ELR (cell line): ENCODE data around the gene PRKAR1B.
A peak's percentile ranks its signal among the peaks of the same experiment; 100 is the strongest.
"Not testable (repeated sequence)": the region's sequence is repeated elsewhere in the genome, so short reads cannot be mapped to it uniquely, and the experiment has no call there.

Experiments
- DNase-seq: peaks from one replicate; pipeline ENCODE4 v3.0.0-alpha.2; 2015; ENCODE audit warnings: low read depth

The PRKAR1B gene

GRCh38 chr7:756928-757560, 30.0 kb upstream of the PRKAR1B start:
- DNase-seq = no peak

DNA sequence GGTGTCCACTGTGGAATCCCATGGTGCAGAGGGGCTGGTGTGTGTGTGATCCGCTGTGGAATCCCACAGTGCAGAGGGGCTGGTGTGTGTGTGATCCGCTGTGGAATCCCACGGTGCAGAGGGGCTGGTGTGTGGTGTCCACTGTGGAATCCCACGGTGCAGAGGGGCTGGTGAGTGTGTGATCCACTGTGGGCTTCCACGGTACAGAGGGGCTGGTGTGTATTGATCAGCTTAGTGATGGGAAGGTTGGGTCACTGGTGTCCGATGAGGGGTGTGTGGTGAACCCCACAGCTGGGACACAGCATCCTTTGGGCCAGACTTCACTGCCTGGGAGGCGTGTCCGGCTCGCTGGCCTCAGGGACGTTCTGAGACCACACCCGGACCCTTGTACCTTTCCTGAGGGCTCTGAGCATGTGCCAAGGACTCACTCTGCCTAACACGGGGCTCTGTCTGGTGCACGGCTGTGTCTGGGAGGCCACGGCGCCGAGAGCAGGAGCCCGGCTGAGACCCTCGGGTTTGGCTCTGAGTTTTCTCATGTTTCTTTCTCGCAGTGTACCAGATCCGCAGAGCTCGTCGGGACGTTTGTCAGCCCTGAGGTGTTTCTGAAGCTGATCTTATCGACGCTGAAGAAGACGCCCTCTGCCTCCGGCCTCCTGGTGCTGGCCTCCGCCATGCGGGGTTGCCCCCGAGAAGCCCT, 29.3 kb upstream of the PRKAR1B start:
- DNase-seq = no peak

DNA sequence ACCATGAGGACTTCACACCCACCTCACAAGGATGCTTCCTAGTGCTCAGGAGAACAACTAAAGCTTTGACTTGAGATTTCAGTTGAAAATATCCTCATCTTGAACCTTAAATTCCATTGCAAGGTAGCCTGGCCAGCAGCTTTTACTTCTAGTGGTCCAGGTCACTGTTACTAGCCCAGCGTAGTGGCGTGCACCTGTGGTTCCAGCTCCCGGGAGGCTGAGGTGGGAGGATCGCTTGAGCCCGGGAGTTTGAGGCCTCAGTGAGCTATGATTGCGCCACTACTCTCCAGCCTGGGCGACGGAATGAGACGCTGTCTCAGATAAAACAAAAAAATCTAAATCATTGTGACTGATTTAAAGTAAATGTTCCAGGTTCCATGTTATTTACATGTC, 28.3 kb upstream of the PRKAR1B start:
- DNase-seq = no peak

GRCh38 chr7:754531-755412, 27.7 kb upstream of the PRKAR1B start:
- DNase-seq = no peak

GRCh38 chr7:753190-753589, 26.1 kb upstream of the PRKAR1B start:
- DNase-seq = no peak

- not testable (repeated sequence) for DNase-seq
Measured at GRCh38 chr7:752256-752655, 25.2 kb upstream of the PRKAR1B start.

- no peak for DNase-seq
Measured at GRCh38 chr7:751826-752225, 24.7 kb upstream of the PRKAR1B start.

DNA sequence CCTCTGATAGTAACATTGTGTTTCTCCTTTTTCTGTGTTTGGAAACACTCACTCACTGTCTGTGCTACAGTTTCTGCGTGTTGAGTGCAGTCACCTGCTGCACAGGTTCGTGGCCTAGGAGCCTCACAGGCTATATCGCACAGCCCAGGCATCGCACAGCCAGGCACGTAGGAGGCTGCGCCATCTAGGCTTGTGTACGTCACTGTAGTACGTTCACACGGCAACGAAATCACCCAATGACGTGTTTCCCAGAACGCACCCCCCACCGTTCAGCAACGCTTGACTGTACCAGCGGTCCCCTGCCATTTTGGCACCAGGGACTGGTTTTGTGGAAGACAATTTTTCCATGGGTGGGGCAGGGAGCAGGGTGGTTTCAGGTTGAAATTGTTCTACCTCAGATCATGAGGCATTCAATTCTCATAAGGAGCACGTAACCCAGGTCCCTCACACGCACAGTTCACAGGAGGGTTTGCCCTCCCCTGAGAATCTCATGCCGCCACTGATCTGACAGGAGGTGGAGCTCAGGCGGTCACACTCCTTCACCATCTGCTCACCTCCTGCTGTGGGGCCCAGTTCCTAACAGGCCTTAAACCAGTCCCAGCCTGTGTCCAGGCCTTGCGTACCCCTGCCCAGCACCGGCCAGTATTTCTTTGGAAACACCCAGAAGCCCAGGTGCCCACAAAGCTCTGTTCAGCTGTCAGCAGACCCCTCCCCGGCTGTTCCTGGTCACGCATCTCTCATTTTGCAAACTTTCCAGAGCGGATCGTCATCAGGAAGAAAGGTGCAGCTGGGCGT, 23.2 kb upstream of the PRKAR1B start:
- no peak for DNase-seq

DNA sequence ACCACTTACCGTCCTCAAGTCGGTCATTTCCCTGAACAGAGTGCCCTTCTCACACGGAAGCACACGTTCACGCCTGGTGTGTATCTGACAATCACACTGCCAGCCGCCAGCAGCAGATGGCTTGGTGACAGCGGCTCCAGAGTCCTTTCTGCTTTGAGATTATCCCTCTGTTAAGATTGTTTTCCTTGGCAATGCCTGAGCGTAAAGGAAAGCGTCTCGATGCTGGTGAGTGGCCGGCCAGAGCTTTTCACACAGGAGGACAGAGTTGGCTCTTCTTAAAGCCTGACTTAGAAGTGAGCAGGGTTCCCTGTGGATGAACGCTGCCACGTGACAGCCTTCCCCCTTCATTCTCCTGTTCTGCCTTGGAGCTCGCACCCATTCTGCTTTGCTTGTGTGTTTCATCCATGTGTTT, 22.1 kb upstream of the PRKAR1B start:
- DNase-seq = no peak

DNA sequence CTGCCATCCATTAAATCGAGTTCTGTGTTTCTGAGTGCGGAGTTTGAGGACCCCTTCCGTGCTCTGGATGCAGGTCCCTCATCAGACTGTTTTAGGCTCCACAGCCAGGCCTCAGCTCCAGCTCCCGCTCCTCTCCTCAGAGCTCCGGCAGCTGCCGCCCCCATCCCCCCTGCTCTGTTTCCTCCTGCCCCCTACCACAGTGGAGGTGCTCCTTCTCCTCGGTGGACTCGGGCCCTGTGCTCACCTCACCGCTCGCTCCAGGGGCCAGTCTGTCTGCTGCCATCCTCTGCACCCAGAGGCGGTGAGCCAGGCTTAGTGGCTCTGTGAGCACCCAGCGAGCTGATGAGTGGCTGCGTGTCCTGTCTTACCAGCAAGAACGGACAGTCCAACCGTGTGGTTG, 21.4 kb upstream of the PRKAR1B start:
- no peak for DNase-seq

- no peak for DNase-seq
Measured at GRCh38 chr7:747186-747585, 20.1 kb upstream of the PRKAR1B start.

GRCh38 chr7:746155-747061, 19.3 kb upstream of the PRKAR1B start:
- DNase-seq = no peak

- DNase-seq = no peak
Measured at GRCh38 chr7:745431-746154, 18.5 kb upstream of the PRKAR1B start.

- DNase-seq = no peak
Measured at GRCh38 chr7:744854-745430, 17.9 kb upstream of the PRKAR1B start.

DNA sequence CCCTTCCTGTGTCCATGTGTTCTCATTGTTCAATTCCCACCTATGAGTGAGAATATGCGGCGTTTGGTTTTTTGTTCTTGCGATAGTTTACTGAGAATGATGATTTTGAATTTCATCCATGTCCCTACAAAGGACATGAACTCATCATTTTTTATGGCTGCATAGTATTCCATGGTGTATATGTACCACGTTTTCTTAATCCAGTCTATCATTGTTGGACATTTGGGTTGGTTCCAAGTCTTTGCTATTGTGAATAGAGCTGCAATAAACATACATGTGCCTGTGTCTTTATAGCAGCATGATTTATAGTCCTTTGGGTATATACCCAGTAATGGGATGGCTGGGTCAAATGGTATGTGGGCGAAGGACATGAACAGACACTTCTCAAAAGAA, 17.0 kb upstream of the PRKAR1B start:
- not testable (repeated sequence) for DNase-seq

GRCh38 chr7:743341-744127, 16.5 kb upstream of the PRKAR1B start:
- peak; percentile 22 for DNase-seq

- DNase-seq = no peak
Measured at GRCh38 chr7:742791-743190, 15.7 kb upstream of the PRKAR1B start.

DNA sequence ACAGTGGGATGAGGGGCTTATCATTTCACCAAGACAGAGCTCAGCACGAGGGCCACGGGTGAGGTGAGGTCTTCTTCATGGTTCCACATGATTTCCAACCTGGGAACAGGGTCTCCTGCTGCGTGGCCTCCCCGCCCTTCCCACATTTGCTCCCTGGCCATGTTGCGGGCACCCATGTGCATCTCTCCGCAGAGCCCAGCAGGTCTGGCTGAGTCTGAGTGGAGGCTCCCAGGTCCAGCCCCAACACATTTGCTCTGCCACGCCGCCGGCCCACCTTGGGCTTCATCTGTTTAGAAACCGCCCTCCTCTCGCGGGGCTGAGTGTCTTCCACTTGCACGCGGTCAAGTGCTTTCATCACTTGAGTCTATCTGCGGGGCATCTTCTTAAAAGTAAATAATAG, 14.8 kb upstream of the PRKAR1B start:
- no peak for DNase-seq

GRCh38 chr7:741191-741671, 14.2 kb upstream of the PRKAR1B start:
- no peak for DNase-seq
